Neural progenitor cell (in vitro differentiated cells): ENCODE data around the gene CST9.

Experiments
- EZH2 ChIP-seq: fragments of 200-600 bp; sonication (generic); IDR thresholded peaks from 2 replicates; pipeline ENCODE4 v1.6.1; 2017; ENCODE audit warnings: antibody characterized with exemption, mild to moderate bottlenecking, moderate library complexity
- TF ChIP-seq, protein P1 (sequence below): fragments of 200-600 bp; sonication (generic); IDR thresholded peaks from 2 replicates; pipeline ENCODE4 v1.5.1; 2017; ENCODE audit warnings: antibody characterized with exemption, mild to moderate bottlenecking

- TF ChIP-seq, protein P1, sequence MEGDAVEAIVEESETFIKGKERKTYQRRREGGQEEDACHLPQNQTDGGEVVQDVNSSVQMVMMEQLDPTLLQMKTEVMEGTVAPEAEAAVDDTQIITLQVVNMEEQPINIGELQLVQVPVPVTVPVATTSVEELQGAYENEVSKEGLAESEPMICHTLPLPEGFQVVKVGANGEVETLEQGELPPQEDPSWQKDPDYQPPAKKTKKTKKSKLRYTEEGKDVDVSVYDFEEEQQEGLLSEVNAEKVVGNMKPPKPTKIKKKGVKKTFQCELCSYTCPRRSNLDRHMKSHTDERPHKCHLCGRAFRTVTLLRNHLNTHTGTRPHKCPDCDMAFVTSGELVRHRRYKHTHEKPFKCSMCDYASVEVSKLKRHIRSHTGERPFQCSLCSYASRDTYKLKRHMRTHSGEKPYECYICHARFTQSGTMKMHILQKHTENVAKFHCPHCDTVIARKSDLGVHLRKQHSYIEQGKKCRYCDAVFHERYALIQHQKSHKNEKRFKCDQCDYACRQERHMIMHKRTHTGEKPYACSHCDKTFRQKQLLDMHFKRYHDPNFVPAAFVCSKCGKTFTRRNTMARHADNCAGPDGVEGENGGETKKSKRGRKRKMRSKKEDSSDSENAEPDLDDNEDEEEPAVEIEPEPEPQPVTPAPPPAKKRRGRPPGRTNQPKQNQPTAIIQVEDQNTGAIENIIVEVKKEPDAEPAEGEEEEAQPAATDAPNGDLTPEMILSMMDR, result no peak
- TF ChIP-seq EZH2, result no peak
These were observed 41.6 kb upstream of the CST9 start for GRCh38 chr20:23647346-23647745.
